ENCODE data around the gene MARS2.

- no peak for TF ChIP-seq TARDBP (IDR thresholded peaks at IDR 0.05)
- TF ChIP-seq SP1 (IDR thresholded peaks at IDR 0.05) = no peak
- TF ChIP-seq SUZ12 (IDR thresholded peaks at IDR 0.05) = no peak
- no peak for TF ChIP-seq FOXM1 (IDR thresholded peaks at IDR 0.05; ENCODE audit: borderline replicate concordance)
- TF ChIP-seq NFRKB (IDR thresholded peaks at IDR 0.05) = no peak
- no peak for TF ChIP-seq PKNOX1 (IDR thresholded peaks at IDR 0.05)
- TF ChIP-seq FOXA1 (IDR thresholded peaks at IDR 0.05) = no peak
- TF ChIP-seq LEF1 (IDR thresholded peaks at IDR 0.05; ENCODE audit: borderline replicate concordance) = no peak
- no peak for TF ChIP-seq ZNF384 (IDR thresholded peaks at IDR 0.05)
- TF ChIP-seq ELF4 (IDR thresholded peaks at IDR 0.05) = no peak
- TF ChIP-seq ARNT (IDR thresholded peaks at IDR 0.05) = no peak
These were observed 1.7 kb downstream of the MARS2 start for GRCh38 chr2:197706839-197707207.
